ENCODE measurements around the gene AP3D1.
"Not testable (repeated sequence)": the region's sequence is repeated elsewhere in the genome, so short reads cannot be mapped to it uniquely, and the experiment has no call there.

GRCh38 chr19:2086695-2087620 is 64.4 kb downstream of the AP3D1 start:
- not testable (repeated sequence) for TF ChIP-seq CTCF (IDR thresholded peaks at IDR 0.05; ENCODE audit: low read depth, low read length, missing input control); RAD21 (IDR thresholded peaks at IDR 0.05); REST (IDR thresholded peaks at IDR 0.05); SP1 (IDR thresholded peaks at IDR 0.05); TAF1 (conservative IDR thresholded peaks at IDR 0.05)
